Tibial nerve (tissue), 3 donors: ENCODE data around the gene TNS3.
A peak's percentile ranks its signal among the peaks of the same experiment; 100 is the strongest.

Experiments used
- CTCF ChIP-seq, 5 experiments: fragments of 200-600 bp in 3 of 5; fragments of 450-650 bp in 2 of 5; sonication (generic) in 3 of 5; IDR thresholded peaks; one replicate each; pipeline ENCODE4 v1.5.1; 2016 to 2019; ENCODE audit warnings: antibody characterized with exemption in 5 of 5, mild to moderate bottlenecking in 3 of 5, moderate library complexity in 2 of 5
- POLR2A ChIP-seq, 2 donors: fragments of 450-650 bp; IDR thresholded peaks; one replicate each; pipeline ENCODE4 v1.6.1; 2017; ENCODE audit warnings: antibody characterized with exemption in 2 of 2, mild to moderate bottlenecking in 2 of 2, moderate library complexity in 2 of 2

DNA sequence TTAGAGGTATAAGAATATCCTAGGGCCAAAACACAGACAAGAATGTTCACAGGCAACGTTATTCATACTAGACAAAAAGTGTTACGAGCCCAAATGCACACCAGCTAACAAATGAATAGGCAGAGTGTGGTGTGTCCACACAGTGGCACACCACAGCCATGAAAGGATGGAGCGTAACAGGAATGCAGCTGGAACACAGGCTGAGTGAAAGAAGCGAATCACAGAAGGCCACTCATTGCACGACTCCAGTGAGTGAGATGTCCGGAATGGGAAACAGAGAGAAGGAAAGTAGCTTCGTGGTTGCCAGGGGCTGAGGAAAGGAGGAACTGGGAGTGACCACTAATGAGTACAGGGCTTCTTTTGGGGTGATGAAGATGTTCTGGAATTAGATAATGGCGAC is 198.8 kb downstream of the TNS3 start:
- TF ChIP-seq POLR2A (IDR thresholded peaks at IDR 0.05) (no peak), CTCF (IDR thresholded peaks at IDR 0.05) (peak in 3 of 5 experiments; percentile 7 to 35 (median 9))
